GM13976 (cell line): Measurements from ENCODE around the gene CEP152.

Experiments
- DNase-seq: peaks from one replicate; pipeline ENCODE4 v3.0.0; 2012; ENCODE audit warnings: low spot score
- CTCF ChIP-seq: IDR thresholded peaks from 2 replicates; pipeline ENCODE4 v1.5.1; 2012; ENCODE audit warnings: borderline replicate concordance, mild to moderate bottlenecking; ENCODE audit not compliant: insufficient read depth; ENCODE audit errors: extremely low read depth, missing control alignments, control extremely low read depth
- in situ Hi-C: fragments of 300-500 bp; cut with MboI; formaldehyde crosslinking; loops from one replicate; pipeline ENCODE4 v1.12.0; 2022; ENCODE audit warnings: low sequenced_read_pairs, mixed read lengths, inconsistent platforms; ENCODE audit not compliant: unreplicated experiment

The CEP152 gene

GRCh38 chr15:48832648-48833047 is 21.8 kb upstream of the CEP152 start:
- in situ Hi-C loops: no loop called here
- no peak for DNase-seq
- TF ChIP-seq CTCF: no peak

- TF ChIP-seq CTCF: no peak
- in situ Hi-C loops: no loop called here
- no peak for DNase-seq
Observed at GRCh38 chr15:48828906-48829305, 18.0 kb upstream of the CEP152 start.

- in situ Hi-C loops: no loop called here
- no peak for TF ChIP-seq CTCF
- DNase-seq: no peak
Observed at GRCh38 chr15:48828471-48828870, 17.6 kb upstream of the CEP152 start.

- no peak for DNase-seq
- in situ Hi-C loops: no loop called here
- no peak for TF ChIP-seq CTCF
Observed at GRCh38 chr15:48825075-48825474, 14.2 kb upstream of the CEP152 start.

DNA sequence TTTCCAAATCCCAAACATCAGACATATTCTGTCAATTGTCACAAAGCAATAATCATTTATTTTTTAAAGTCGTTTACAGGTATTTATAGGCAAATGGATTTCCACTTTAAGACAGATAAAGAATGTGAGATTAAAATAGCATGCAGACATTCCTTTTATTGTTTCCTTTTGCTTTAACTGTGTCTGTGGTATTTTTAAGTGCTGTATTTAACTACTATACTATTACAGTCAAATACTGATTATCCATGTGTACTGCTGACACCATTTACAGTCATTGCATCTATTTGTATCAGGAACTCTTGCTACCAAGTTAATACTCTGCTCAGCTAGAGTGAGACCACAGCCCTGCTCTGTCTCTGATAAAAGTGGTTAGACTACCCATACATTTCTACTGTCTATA is 12.8 kb upstream of the CEP152 start:
- no peak for DNase-seq
- in situ Hi-C loops: loop anchor here (25.0 kb wide), 1 partner anchor 461 kb away; no protein-coding TSS in a partner anchor
- no peak for TF ChIP-seq CTCF

DNA sequence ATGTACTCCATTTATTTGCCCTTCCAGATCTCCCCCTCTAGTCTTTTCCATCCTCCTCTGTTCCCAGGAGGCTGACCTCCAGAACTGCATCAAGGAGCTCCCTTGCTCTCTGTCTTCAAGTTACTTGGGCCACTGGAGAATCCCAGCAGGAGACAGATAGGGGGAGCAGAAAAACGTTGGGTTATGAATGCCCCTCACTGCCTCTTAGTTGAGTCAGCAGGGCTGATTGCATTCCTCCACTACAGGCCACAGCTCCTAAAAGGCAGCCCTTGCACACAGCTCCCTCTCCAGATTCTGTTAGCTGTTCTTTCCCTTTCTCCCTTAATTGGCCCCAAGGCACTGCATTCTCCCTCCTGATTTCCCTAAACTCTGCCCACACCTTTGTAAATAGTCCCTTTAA is 12.4 kb upstream of the CEP152 start:
- no peak for DNase-seq
- TF ChIP-seq CTCF: no peak
- in situ Hi-C loops: loop anchor here (25.0 kb wide), 1 partner anchor 461 kb away; no protein-coding TSS in a partner anchor

GRCh38 chr15:48814286-48814685 is 3.4 kb upstream of the CEP152 start:
- in situ Hi-C loops: loop anchor here (25.0 kb wide), 1 partner anchor 452 kb away; no protein-coding TSS in a partner anchor
- TF ChIP-seq CTCF: no peak
- DNase-seq: no peak
